Endothelial cell of umbilical vein (primary cell): Measurements from ENCODE around the gene HK3. TPM values are rescaled to one million over a fixed set of nuclear protein-coding genes. Genes with fewer than 3 reads are reported as not detected.
"Not testable (repeated sequence)": the region's sequence is repeated elsewhere in the genome, so short reads cannot be mapped to it uniquely, and the experiment has no call there.

Experiments used
- BruUV-seq: library from RNA; stranded (reverse); fragments of 400-500 nt; replicated peaks from 2 replicates; lab custom pipeline; 2021; lab: Mats Ljungman, UMichigan
- CTCF ChIA-PET: fragments of 300-600, 350-600 bp; sonication (Branson Sonifier 250); formaldehyde crosslinking; loops from one replicate; lab custom pipeline; 2021; ENCODE audit warnings: antibody characterized with exemption, inconsistent platforms; lab: Charles Lee
- POLR2A ChIA-PET: fragments of 300-600, 350-600 bp; sonication (Branson Sonifier 250); formaldehyde crosslinking; loops from one replicate; lab custom pipeline; 2021; ENCODE audit warnings: antibody characterized with exemption, inconsistent platforms; lab: Charles Lee
- DNase-seq: peaks from one replicate; pipeline ENCODE4 v3.0.0-alpha.2; 2011; ENCODE audit warnings: low read depth, low spot score
- FAIRE-seq: peaks from 2 replicates; lab custom pipeline; 2011; peaks lifted over from hg19 to GRCh38; lab: Jason Lieb, UNC
- H2AFZ ChIP-seq: 2 replicates; pipeline ENCODE4 v1.6.0; 2012; ENCODE audit warnings: low read depth, low read length, control low read depth, inconsistent platforms
- H3K27ac ChIP-seq: 2 replicates; pipeline ENCODE4 v1.5.1; 2011; ENCODE audit warnings: low read depth, mild to moderate bottlenecking, control low read depth, low read length, moderate library complexity; ENCODE audit not compliant: insufficient read depth
- H3K27me3 ChIP-seq, 2 experiments: 2 replicates each; pipeline versions ENCODE4 v1.6.0 to v1.6.1; 2011; ENCODE audit warnings: low read length in 2 of 2, mixed read lengths in 1 of 2; ENCODE audit not compliant: control insufficient read depth in 2 of 2, insufficient read depth in 2 of 2
- H3K36me3 ChIP-seq, 2 experiments: 2 replicates in 1 of 2; 3 replicates in 1 of 2; pipeline ENCODE4 v1.5.1; 2011; ENCODE audit warnings: low read length in 2 of 2, mild to moderate bottlenecking in 1 of 2, moderate library complexity in 1 of 2; ENCODE audit not compliant: control insufficient read depth in 2 of 2, insufficient read depth in 2 of 2; ENCODE audit errors: extremely low read depth in 1 of 2
- H3K4me1 ChIP-seq: 3 replicates; pipeline ENCODE4 v1.5.1; 2011; ENCODE audit warnings: mild to moderate bottlenecking, low read length; ENCODE audit not compliant: control insufficient read depth, insufficient read depth; ENCODE audit errors: extremely low read depth
- H3K4me2 ChIP-seq: 2 replicates; pipeline ENCODE4 v1.6.1; 2011; ENCODE audit warnings: low read length, control low read depth, mixed read lengths; ENCODE audit not compliant: insufficient read depth
- H3K4me3 ChIP-seq, 3 experiments: fragments of 200-600 bp in 1 of 3; sonication (generic), shearing (Covaris generic) in 1 of 3; replicated peaks in 1 of 3; 2 replicates each; pipeline ENCODE4 v1.5.1; 2011 to 2016; ENCODE audit warnings: control low read depth in 3 of 3, low read length in 3 of 3, mild to moderate bottlenecking in 2 of 3, inconsistent platforms in 1 of 3, low read depth in 1 of 3, moderate library complexity in 1 of 3; ENCODE audit not compliant: insufficient read depth in 1 of 3
- H3K79me2 ChIP-seq: 2 replicates; pipeline ENCODE4 v1.6.0; 2012; ENCODE audit warnings: low read length, inconsistent platforms; ENCODE audit not compliant: control insufficient read depth, insufficient read depth
- H3K9ac ChIP-seq: replicated peaks from 2 replicates; pipeline ENCODE3; 2011; ENCODE audit warnings: low read length, control low read depth; ENCODE audit not compliant: insufficient read depth; ENCODE audit errors: extremely low read depth
- H3K9me1 ChIP-seq: replicated peaks from 3 replicates; pipeline ENCODE4 v1.6.0; 2011; ENCODE audit warnings: mild to moderate bottlenecking, low read length; ENCODE audit not compliant: control insufficient read depth, insufficient read depth; ENCODE audit errors: extremely low read depth
- H3K9me3 ChIP-seq: replicated peaks from 2 replicates; pipeline ENCODE4 v1.5.1; 2012; ENCODE audit warnings: low read length, inconsistent platforms; ENCODE audit not compliant: control insufficient read depth, insufficient read depth
- H4K20me1 ChIP-seq: replicated peaks from 2 replicates; pipeline ENCODE3; 2011; ENCODE audit warnings: mild to moderate bottlenecking, low read length; ENCODE audit not compliant: control insufficient read depth, insufficient read depth; ENCODE audit errors: extremely low read depth
- JUN ChIP-seq: IDR thresholded peaks from 2 replicates; pipeline ENCODE4 v1.6.1; 2011; ENCODE audit warnings: borderline replicate concordance, low read depth; ENCODE audit not compliant: insufficient read length, insufficient read depth
- dilution Hi-C: fragments of 300-500 bp; cut with MboI; formaldehyde crosslinking; loops from one replicate; pipeline ENCODE4 v1.15.0; 2019; ENCODE audit warnings: low sequenced_read_pairs; ENCODE audit not compliant: extremely low pct_ligation_motif_present
- intact Hi-C: fragments of 100-400 bp; cut with micrococcal nuclease; formaldehyde crosslinking; loops from one replicate; pipeline ENCODE4 v1.10.0; 2022
- polyA plus RNA-seq, 4 experiments: library from polyadenylated mRNA; depleted of rRNA in 3 of 4; stranded (reverse) in 3 of 4; unstranded in 1 of 4; fragments of >200 nt; gene quantifications; 2 replicates each; pipeline versions ENCODE4 v1.2.1 to v1.2.3, GENCODE V29; 2011 to 2012; ENCODE audit warnings: missing spikeins in 1 of 4
- total RNA-seq: library from RNA; stranded (reverse); gene quantifications from 2 replicates; pipeline ENCODE4 v1.2.3, GENCODE V29; 2021
- TF ChIP-seq, protein P1 (sequence below): IDR thresholded peaks from 2 replicates; pipeline ENCODE4 v1.6.1; 2011; ENCODE audit not compliant: insufficient read depth, insufficient read length
- TF ChIP-seq, protein P2 (sequence below), 2 donors: IDR thresholded peaks; 1 replicate in 1 of 2; 2 replicates in 1 of 2; pipeline ENCODE4 v1.5.1; 2011; ENCODE audit warnings: low read length in 2 of 2, mild to moderate bottlenecking in 2 of 2, moderate library complexity in 2 of 2, control low read depth in 1 of 2, inconsistent platforms in 1 of 2, low read depth in 1 of 2; ENCODE audit not compliant: insufficient read depth in 1 of 2; ENCODE audit errors: extremely low read depth in 1 of 2

The HK3 gene
- total and polyA plus RNA-seq, 2 donors (not counting 3 experiments of a cell fraction or from before 2014, with no cell fraction given) = not detected

- BruUV-seq, H3K4me2 ChIP-seq, H2AFZ ChIP-seq, H3K36me3 ChIP-seq, H3K79me2 ChIP-seq, intact Hi-C loops, H3K9me1 ChIP-seq, POLR2A ChIA-PET, FAIRE-seq, H3K4me1 ChIP-seq, H3K9me3 ChIP-seq, DNase-seq, dilution Hi-C loops, H4K20me1 ChIP-seq, H3K27ac ChIP-seq, H3K4me3 ChIP-seq, H3K9ac ChIP-seq: not testable (repeated sequence)
- CTCF ChIA-PET = interaction anchor here (0.6 to 1.0 kb wide), 3 partner anchors 8 to 241 kb away, joined by 3 to 6 read pairs (median 4); no protein-coding TSS in a partner anchor
- peaks cover 5 to 11% of the 10 kb centered on the region in 2 experiments for H3K27me3 ChIP-seq
Observed at GRCh38 chr5:176870644-176871043, 28.5 kb downstream of the HK3 start.

DNA sequence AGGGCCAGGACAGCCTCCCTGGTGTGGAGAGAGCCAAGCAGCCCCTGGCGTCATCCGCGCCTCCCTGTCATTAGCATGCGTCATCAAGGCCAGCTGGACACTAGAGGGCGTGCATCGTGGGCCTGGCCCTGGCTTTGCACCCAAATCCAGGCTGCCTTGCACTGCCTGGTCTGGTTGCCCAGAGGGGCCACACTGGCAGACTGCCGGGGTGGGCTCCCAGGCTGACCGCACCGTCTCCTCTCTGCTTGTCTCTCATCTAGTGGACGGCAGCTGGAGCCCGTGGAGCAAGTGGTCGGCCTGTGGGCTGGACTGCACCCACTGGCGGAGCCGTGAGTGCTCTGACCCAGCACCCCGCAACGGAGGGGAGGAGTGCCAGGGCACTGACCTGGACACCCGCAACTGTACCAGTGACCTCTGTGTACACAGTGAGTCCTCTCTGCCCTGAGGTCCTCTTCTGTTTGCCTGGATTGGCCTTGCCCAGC is 29.0 kb downstream of the HK3 start:
- POLR2A ChIA-PET = no interaction called here
- CTCF ChIA-PET = interaction anchor here (0.6 to 1.0 kb wide), 4 partner anchors 8 to 242 kb away, joined by 3 to 6 read pairs (median 4); no protein-coding TSS in a partner anchor

More for the DNA sequence above, 29.0 kb downstream of the HK3 start:
- Histone ChIP-seq H4K20me1 (no peaks in the 10 kb centered on the region), H3K9ac (no peak overlapping the region), H2AFZ (no peak overlapping the region), H3K36me3 (no peaks in the 10 kb centered on the region), H3K9me3 (no peaks in the 10 kb centered on the region), H3K27ac (no peak overlapping the region), H3K79me2 (no peaks in the 10 kb centered on the region), H3K4me2 (no peak overlapping the region), H3K9me1 (no peaks in the 10 kb centered on the region), H3K4me3 (no peak overlapping the region), H3K27me3 (peaks cover 5 to 11% of the 10 kb centered on the region in 2 experiments), H3K4me1 (no peaks in the 10 kb centered on the region)
- FAIRE-seq (no peak), DNase-seq (peak; percentile 36)
- dilution Hi-C loops = no loop called here
- no TSS peak for BruUV-seq
- intact Hi-C loops = no loop called here
- TF ChIP-seq, protein P1, sequence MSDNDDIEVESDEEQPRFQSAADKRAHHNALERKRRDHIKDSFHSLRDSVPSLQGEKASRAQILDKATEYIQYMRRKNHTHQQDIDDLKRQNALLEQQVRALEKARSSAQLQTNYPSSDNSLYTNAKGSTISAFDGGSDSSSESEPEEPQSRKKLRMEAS = no peak
- TF ChIP-seq, protein P2, sequence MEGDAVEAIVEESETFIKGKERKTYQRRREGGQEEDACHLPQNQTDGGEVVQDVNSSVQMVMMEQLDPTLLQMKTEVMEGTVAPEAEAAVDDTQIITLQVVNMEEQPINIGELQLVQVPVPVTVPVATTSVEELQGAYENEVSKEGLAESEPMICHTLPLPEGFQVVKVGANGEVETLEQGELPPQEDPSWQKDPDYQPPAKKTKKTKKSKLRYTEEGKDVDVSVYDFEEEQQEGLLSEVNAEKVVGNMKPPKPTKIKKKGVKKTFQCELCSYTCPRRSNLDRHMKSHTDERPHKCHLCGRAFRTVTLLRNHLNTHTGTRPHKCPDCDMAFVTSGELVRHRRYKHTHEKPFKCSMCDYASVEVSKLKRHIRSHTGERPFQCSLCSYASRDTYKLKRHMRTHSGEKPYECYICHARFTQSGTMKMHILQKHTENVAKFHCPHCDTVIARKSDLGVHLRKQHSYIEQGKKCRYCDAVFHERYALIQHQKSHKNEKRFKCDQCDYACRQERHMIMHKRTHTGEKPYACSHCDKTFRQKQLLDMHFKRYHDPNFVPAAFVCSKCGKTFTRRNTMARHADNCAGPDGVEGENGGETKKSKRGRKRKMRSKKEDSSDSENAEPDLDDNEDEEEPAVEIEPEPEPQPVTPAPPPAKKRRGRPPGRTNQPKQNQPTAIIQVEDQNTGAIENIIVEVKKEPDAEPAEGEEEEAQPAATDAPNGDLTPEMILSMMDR (IDR thresholded peaks at IDR 0.05; ENCODE audit: extremely low read depth in 1 of 2, insufficient read depth in 1 of 2, low read depth in 1 of 2, low read length in 2 of 2) = peak; percentile 60 to 69
- peak; percentile 16 for TF ChIP-seq JUN
